Uterus (tissue), 4 donors: ENCODE measurements around the gene DPH1. TPM values are rescaled to one million over a fixed set of nuclear protein-coding genes. Genes with fewer than 3 reads are reported as not detected.

ENCODE experiments used
- DNase-seq, 2 donors: peaks; one replicate each; pipeline ENCODE4 v3.0.0-alpha.2; 2019 to 2020
- H3K27ac ChIP-seq, 2 donors: fragments of 200-600 bp; sonication (generic); 1 replicate in 1 of 2; 2 replicates in 1 of 2; pipeline ENCODE4 v1.5.1; 2016 to 2018
- H3K27me3 ChIP-seq, 2 donors: fragments of 200-600 bp; sonication (generic); one replicate each; pipeline ENCODE4 v1.5.1; 2018 to 2019; ENCODE audit warnings: control low read depth in 1 of 2
- H3K36me3 ChIP-seq, 2 donors: fragments of 200-600 bp; sonication (generic); one replicate each; pipeline ENCODE4 v1.5.1; 2019; ENCODE audit warnings: control low read depth in 1 of 2
- H3K4me1 ChIP-seq, 2 donors: fragments of 200-600 bp; sonication (generic); one replicate each; pipeline ENCODE4 v1.5.1; 2018 to 2019; ENCODE audit warnings: control low read depth in 1 of 2
- H3K4me3 ChIP-seq, 2 donors: fragments of 200-600 bp; sonication (generic); 1 replicate in 1 of 2; 2 replicates in 1 of 2; pipeline ENCODE4 v1.5.1; 2018 to 2019; ENCODE audit warnings: mild to moderate bottlenecking in 1 of 2
- H3K9me3 ChIP-seq, 2 donors: fragments of 200-600 bp; sonication (generic); one replicate each; pipeline ENCODE4 v1.5.1; 2019; ENCODE audit warnings: control low read depth in 1 of 2
- POLR2A ChIP-seq, 2 donors: fragments of 450-650 bp; IDR thresholded peaks; one replicate each; pipeline ENCODE4 v1.6.1; 2016; ENCODE audit warnings: antibody characterized with exemption in 2 of 2, mild to moderate bottlenecking in 1 of 2, moderate library complexity in 1 of 2
- intact Hi-C: fragments of 100-400 bp; cut with DNase I; formaldehyde crosslinking; loops from one replicate; pipeline ENCODE4 v1.15.1; 2023; ENCODE audit warnings: low total_unique reads
- total RNA-seq, 4 donors: library from RNA; depleted of rRNA in 3 of 4; stranded (reverse); fragments of >200 nt in 3 of 4; gene quantifications; one replicate each; pipeline versions ENCODE4 v1.1.0 to v1.2.4, GENCODE V29; 2014 to 2023
- TF ChIP-seq, protein P1 (sequence below), 4 experiments: fragments of 200-600 bp in 2 of 4; fragments of 450-650 bp in 2 of 4; sonication (generic) in 2 of 4; IDR thresholded peaks; one replicate each; pipeline ENCODE4 v1.5.1; 2016 to 2019; ENCODE audit warnings: antibody characterized with exemption in 4 of 4, mild to moderate bottlenecking in 2 of 4, moderate library complexity in 1 of 4
- donor health status: DM: yes; HTN: yes; CAD: no.

The DPH1 gene
- total RNA-seq, 4 donors from 2014 or later, result 26.8 to 121 (median 49.1) TPM

DNA sequence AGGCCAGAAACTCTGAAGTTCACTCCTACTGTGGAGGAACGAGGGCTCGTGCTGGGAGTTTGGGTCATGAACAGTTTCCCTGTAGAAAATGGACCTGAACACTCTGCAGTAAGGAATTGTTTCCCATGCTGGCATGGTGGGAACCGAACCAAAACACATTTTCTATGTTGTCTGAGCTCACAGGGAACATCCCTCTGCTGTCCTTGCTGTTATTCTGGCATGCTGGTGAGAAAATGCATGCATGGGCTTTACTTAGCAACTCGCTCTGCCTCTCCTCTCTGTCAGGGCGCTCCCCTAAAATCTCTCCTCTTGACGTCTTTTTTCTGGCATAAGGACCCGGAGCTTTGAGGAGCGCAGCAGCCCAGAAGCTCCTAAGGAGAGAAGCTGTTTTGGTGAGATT, 10.2 kb upstream of the DPH1 start:
- intact Hi-C loops, result loop anchor here (5.0 kb wide), 1 partner anchor 112 kb away; no protein-coding TSS in a partner anchor
- H3K27me3 ChIP-seq, result no peaks in the 10 kb centered on the region

DNA sequence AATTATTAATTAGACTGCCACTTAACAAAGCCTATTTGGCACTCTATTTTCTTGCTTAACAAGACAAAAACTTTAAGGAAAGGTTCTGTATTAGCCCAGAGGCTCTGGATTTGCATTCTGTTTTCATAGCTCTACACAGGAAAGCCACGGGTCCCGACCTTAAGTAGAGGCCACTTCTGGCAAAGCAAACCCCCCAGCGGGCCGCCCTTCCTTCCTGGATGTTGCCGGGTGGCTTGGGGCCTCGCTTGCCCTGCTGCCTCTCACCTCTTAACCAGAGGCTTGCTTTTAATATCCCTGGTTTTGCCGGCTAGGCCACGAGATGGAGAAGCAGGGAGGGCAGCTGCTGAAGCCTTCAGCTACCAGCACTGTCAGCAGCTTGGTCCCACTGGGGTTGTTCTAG, 9.2 kb upstream of the DPH1 start:
- no peak overlapping the region for H3K4me3 ChIP-seq
- intact Hi-C loops, result loop anchor here (5.0 kb wide), 1 partner anchor 113 kb away; no protein-coding TSS in a partner anchor
- no peak for TF ChIP-seq POLR2A (IDR thresholded peaks at IDR 0.05)
- TF ChIP-seq, protein P1, sequence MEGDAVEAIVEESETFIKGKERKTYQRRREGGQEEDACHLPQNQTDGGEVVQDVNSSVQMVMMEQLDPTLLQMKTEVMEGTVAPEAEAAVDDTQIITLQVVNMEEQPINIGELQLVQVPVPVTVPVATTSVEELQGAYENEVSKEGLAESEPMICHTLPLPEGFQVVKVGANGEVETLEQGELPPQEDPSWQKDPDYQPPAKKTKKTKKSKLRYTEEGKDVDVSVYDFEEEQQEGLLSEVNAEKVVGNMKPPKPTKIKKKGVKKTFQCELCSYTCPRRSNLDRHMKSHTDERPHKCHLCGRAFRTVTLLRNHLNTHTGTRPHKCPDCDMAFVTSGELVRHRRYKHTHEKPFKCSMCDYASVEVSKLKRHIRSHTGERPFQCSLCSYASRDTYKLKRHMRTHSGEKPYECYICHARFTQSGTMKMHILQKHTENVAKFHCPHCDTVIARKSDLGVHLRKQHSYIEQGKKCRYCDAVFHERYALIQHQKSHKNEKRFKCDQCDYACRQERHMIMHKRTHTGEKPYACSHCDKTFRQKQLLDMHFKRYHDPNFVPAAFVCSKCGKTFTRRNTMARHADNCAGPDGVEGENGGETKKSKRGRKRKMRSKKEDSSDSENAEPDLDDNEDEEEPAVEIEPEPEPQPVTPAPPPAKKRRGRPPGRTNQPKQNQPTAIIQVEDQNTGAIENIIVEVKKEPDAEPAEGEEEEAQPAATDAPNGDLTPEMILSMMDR (IDR thresholded peaks at IDR 0.05), result no peak
- peaks cover 0 to 16% of the 10 kb centered on the region in 2 donors for H3K4me1 ChIP-seq
- H3K27ac ChIP-seq, result no peak overlapping the region
- H3K36me3 ChIP-seq, result no peaks in the 10 kb centered on the region
- no peaks in the 10 kb centered on the region for H3K9me3 ChIP-seq
- no peaks in the 10 kb centered on the region for H3K27me3 ChIP-seq
- DNase-seq, result no peak

More for the DNA sequence above, 10.2 kb upstream of the DPH1 start:
- Histone ChIP-seq H3K4me1 (peaks cover 0 to 11% of the 10 kb centered on the region in 2 donors), H3K27ac (no peak overlapping the region), H3K9me3 (no peaks in the 10 kb centered on the region), H3K4me3 (no peak overlapping the region), H3K36me3 (no peaks in the 10 kb centered on the region)
- TF ChIP-seq, protein P1 (IDR thresholded peaks at IDR 0.05), result no peak
- TF ChIP-seq POLR2A (IDR thresholded peaks at IDR 0.05), result no peak
- DNase-seq, result no peak

DNA sequence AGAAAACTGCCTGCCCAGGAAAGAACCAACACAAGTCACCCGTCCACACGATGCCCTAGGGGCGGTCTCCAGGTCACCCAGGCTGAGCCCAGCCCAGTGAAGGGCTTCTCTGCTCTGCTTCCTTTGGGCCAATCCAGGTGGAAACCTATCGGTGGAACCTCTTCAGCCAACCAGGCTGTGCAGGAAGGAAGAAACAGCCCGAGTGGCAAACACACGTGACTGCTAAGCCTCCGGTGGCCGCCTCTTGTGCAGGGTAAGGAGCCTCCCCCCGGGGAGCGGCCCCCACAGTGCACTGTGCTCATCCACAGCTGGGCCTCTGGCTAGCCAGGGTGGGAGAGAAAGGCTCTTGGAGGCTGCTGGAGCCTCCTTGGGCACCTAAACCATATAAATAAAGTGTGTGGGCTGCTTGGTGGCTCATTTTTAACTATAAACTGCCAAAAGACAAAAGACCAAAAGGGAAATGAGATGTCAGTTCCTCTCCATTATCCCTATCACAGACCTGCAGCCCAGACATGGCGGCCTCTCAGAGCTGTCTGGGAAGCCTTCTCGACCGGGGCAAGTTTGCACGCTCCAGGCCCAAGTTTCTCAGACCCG, 7.2 kb upstream of the DPH1 start:
- TF ChIP-seq, protein P1 (IDR thresholded peaks at IDR 0.05), result no peak
- TF ChIP-seq POLR2A (IDR thresholded peaks at IDR 0.05), result no peak
- Histone ChIP-seq H3K4me3 (no peak overlapping the region), H3K27me3 (no peaks in the 10 kb centered on the region), H3K9me3 (no peaks in the 10 kb centered on the region), H3K36me3 (no peaks in the 10 kb centered on the region), H3K4me1 (peaks cover 0 to 17% of the 10 kb centered on the region in 2 donors), H3K27ac (no peak overlapping the region)
- intact Hi-C loops, result loop anchor here (5.0 kb wide), 1 partner anchor 115 kb away; no protein-coding TSS in a partner anchor
- DNase-seq, result no peak

GRCh38 chr17:2023256-2023655, 6.7 kb upstream of the DPH1 start:
- intact Hi-C loops, result loop anchor here (5.0 kb wide), 1 partner anchor 116 kb away; no protein-coding TSS in a partner anchor
- H3K4me1 ChIP-seq, result peaks cover 0 to 17% of the 10 kb centered on the region in 2 donors
- TF ChIP-seq POLR2A (IDR thresholded peaks at IDR 0.05), result no peak
- TF ChIP-seq, protein P1 (IDR thresholded peaks at IDR 0.05), result no peak
- H3K36me3 ChIP-seq, result no peaks in the 10 kb centered on the region
- no peak overlapping the region for H3K27ac ChIP-seq
- H3K27me3 ChIP-seq, result no peaks in the 10 kb centered on the region
- no peak overlapping the region for H3K4me3 ChIP-seq
- DNase-seq, result no peak
- H3K9me3 ChIP-seq, result no peaks in the 10 kb centered on the region
